KMS-11 (cell line): Measurements from ENCODE around the gene ELK3.
A peak's percentile ranks its signal among the peaks of the same experiment; 100 is the strongest.

Experiments
- H2AFZ ChIP-seq: fragments of 200-600 bp; sonication (generic); 2 replicates; pipeline ENCODE4 v1.6.1; 2016; ENCODE audit warnings: antibody characterized with exemption, mixed run types, low read depth
- H3K27ac ChIP-seq: fragments of 200-600 bp; sonication (generic); 2 replicates; pipeline ENCODE4 v1.6.1; 2016; ENCODE audit warnings: mild to moderate bottlenecking, mixed run types
- H3K27me3 ChIP-seq: fragments of 200-600 bp; sonication (generic); 2 replicates; pipeline ENCODE4 v1.6.1; 2017; ENCODE audit warnings: mild to moderate bottlenecking, low read depth, mixed run types, moderate library complexity; ENCODE audit not compliant: insufficient read depth
- H3K36me3 ChIP-seq: fragments of 200-600 bp; sonication (generic); 2 replicates; pipeline ENCODE4 v1.6.1; 2017; ENCODE audit warnings: mild to moderate bottlenecking, mixed run types; ENCODE audit not compliant: insufficient read depth
- H3K4me1 ChIP-seq: fragments of 200-600 bp; sonication (generic); 2 replicates; pipeline ENCODE4 v1.6.1; 2016; ENCODE audit warnings: mild to moderate bottlenecking, low read depth, mixed run types; ENCODE audit not compliant: poor library complexity, severe bottlenecking
- H3K4me2 ChIP-seq: fragments of 200-600 bp; sonication (generic); 2 replicates; pipeline ENCODE4 v1.7.0; 2016; ENCODE audit warnings: mild to moderate bottlenecking, mixed run types
- H3K4me3 ChIP-seq: fragments of 200-600 bp; sonication (generic); IDR thresholded peaks from 2 replicates; pipeline ENCODE4 v1.6.1; 2017; ENCODE audit warnings: low read depth, low read length, mixed read lengths; ENCODE audit not compliant: insufficient read depth
- H3K79me2 ChIP-seq: fragments of 200-600 bp; sonication (generic); 2 replicates; pipeline ENCODE4 v1.6.1; 2016; ENCODE audit warnings: low read depth, mixed run types; ENCODE audit not compliant: insufficient read depth
- H3K9ac ChIP-seq: fragments of 200-600 bp; sonication (generic); 2 replicates; pipeline ENCODE4 v1.6.1; 2016; ENCODE audit warnings: mild to moderate bottlenecking, mixed run types
- H4K20me1 ChIP-seq: fragments of 200-600 bp; sonication (generic); 2 replicates; pipeline ENCODE4 v1.6.1; 2016; ENCODE audit warnings: mild to moderate bottlenecking, mixed run types; ENCODE audit not compliant: insufficient read depth
- TF ChIP-seq, protein P1 (sequence below): fragments of 200-600 bp; sonication (generic); conservative IDR thresholded peaks from 2 replicates; pipeline ENCODE4 v1.6.1; 2017; ENCODE audit warnings: low read depth, mild to moderate bottlenecking, antibody characterized with exemption, low read length, moderate library complexity, mixed read lengths

Gene ELK3

GRCh38 chr12:96187956-96188355 is 6.2 kb upstream of the ELK3 start:
- Histone ChIP-seq H4K20me1 (no peaks in the 10 kb centered on the region), H3K4me2 (no peak overlapping the region), H3K27ac (no peak overlapping the region), H3K4me1 (peaks cover under 1% of the 10 kb centered on the region), H3K79me2 (no peaks in the 10 kb centered on the region), H3K27me3 (no peaks in the 10 kb centered on the region), H3K9ac (no peak overlapping the region), H2AFZ (no peak overlapping the region), H3K36me3 (no peaks in the 10 kb centered on the region), H3K4me3 (no peak overlapping the region)
- TF ChIP-seq, protein P1, sequence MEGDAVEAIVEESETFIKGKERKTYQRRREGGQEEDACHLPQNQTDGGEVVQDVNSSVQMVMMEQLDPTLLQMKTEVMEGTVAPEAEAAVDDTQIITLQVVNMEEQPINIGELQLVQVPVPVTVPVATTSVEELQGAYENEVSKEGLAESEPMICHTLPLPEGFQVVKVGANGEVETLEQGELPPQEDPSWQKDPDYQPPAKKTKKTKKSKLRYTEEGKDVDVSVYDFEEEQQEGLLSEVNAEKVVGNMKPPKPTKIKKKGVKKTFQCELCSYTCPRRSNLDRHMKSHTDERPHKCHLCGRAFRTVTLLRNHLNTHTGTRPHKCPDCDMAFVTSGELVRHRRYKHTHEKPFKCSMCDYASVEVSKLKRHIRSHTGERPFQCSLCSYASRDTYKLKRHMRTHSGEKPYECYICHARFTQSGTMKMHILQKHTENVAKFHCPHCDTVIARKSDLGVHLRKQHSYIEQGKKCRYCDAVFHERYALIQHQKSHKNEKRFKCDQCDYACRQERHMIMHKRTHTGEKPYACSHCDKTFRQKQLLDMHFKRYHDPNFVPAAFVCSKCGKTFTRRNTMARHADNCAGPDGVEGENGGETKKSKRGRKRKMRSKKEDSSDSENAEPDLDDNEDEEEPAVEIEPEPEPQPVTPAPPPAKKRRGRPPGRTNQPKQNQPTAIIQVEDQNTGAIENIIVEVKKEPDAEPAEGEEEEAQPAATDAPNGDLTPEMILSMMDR = no peak

GRCh38 chr12:96189781-96190180 is 4.4 kb upstream of the ELK3 start:
- Histone ChIP-seq H4K20me1 (no peaks in the 10 kb centered on the region), H3K4me3 (no peak overlapping the region), H2AFZ (no peak overlapping the region), H3K27me3 (no peaks in the 10 kb centered on the region), H3K4me1 (peaks cover 7% of the 10 kb centered on the region), H3K36me3 (no peaks in the 10 kb centered on the region), H3K4me2 (no peak overlapping the region), H3K79me2 (no peaks in the 10 kb centered on the region), H3K27ac (no peak overlapping the region), H3K9ac (no peak overlapping the region)
- TF ChIP-seq, protein P1 = no peak

DNA sequence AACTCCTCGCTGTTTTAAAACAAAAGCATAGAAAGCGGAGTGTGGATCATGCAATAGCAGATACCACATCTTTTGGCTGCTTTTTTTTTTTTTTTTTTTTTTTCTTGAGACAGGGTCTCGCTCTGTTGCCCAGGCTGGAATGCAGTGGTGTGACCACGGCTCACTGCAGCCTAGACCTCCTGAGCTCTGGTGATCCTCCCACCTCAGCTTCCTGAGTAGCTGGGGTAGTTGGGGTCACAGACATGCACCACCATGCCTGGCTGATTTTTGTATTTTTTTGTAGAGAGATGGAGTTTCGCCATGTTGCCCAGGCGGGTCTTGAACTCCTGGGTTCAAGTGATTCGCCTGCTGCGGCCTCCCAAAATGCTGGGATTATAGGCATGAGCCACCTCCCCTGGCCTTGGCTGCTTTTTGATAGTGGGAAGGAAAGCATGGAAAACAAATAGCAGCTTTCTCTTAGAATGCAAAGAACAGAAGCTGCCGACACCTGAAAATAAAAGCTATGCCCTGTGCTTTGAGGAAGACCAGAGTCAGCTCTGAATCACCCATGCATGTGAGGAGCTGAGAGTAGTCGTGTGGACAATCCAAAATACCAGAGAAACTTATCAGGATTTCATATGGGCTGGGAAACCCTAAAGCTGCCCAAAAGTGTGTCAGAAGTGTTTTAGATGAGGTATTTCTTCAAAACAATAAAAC is 3.6 kb upstream of the ELK3 start:
- Histone ChIP-seq H4K20me1 (no peaks in the 10 kb centered on the region), H3K4me3 (no peak overlapping the region), H3K27me3 (no peaks in the 10 kb centered on the region), H3K79me2 (no peaks in the 10 kb centered on the region), H3K4me1 (peaks cover 7% of the 10 kb centered on the region), H3K27ac (no peak overlapping the region), H3K4me2 (no peak overlapping the region), H3K9ac (no peak overlapping the region), H2AFZ (no peak overlapping the region), H3K36me3 (no peaks in the 10 kb centered on the region)
- TF ChIP-seq, protein P1 = no peak

DNA sequence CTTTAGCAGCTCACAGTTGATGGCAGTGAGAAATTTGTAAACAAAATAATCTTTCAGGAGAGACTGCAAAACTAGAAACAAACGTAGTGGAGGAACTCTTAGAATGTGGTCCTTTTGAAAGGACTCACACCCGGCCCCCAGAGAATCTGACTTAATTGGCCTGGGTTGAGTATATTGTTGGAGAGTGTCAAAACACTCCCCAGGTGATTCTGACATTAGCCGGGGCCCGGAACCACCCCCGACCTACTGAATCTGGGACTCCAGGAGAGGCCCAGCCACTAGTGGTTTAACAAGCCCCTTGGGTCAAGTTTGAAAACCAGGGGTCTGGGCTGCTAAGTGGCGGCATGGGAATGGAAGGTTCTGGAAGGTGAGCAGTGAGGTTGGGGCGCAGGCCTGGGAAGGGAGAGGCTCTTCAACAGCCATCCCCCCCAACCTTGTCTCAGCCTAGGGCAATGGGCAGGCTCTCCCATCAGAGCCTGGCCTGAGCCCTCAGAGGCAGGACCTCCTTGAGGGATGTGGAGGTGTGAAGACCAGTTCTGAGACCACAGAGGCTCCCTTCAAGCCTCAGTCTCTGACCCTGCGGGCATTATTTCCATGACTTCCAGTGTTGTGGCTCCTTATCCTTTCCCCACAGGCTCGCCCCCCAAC is 1.1 kb upstream of the ELK3 start:
- Histone ChIP-seq H3K27me3 (no peaks in the 10 kb centered on the region), H3K9ac (peak overlapping the region; percentile 89; the same call in 1 of the 2 replicates), H2AFZ (peak overlapping the region; percentile 91; the same call in 1 of the 2 replicates), H3K79me2 (peaks cover 23% of the 10 kb centered on the region), H4K20me1 (no peaks in the 10 kb centered on the region), H3K4me2 (peak overlapping the region; percentile 86), H3K4me1 (peaks cover 21% of the 10 kb centered on the region), H3K4me3 (no peak overlapping the region), H3K27ac (peak overlapping the region; percentile 94), H3K36me3 (no peaks in the 10 kb centered on the region)
- TF ChIP-seq, protein P1 = no peak
